ENCODE measurements around the gene ADAMTS6. TPM values are rescaled to one million over a fixed set of nuclear protein-coding genes. Genes with fewer than 3 reads are reported as not detected.

ADAMTS6 gene
- total RNA-seq, 2 experiments from 2014 or later, result 1.1 to 1.9 TPM

DNA sequence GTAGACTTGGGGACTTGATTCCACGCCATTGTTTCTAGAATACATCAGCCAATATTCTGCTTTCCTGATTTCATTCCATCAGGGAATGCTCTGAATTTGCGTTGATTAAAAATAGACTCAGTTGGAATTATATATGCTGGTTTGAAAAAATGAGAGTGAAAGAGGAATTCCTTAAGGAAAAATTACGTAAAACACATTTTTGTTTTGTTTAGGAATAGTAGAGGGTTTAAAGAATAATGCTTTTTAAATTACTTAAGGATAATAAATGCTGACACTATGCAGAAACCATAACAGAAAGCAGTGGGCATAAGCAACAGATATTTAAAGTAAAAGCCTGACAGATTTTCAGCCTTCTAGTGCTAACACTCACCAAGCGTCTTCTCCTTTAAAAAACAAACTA is 235.0 kb downstream of the ADAMTS6 start:
- Mint-ChIP-seq H3K27ac (no peak overlapping the region), H3K9me3 (no peaks in the 10 kb centered on the region), H3K4me1 (ENCODE audit: low read depth) (no peaks in the 10 kb centered on the region), H3K36me3 (ENCODE audit: low read depth) (no peaks in the 10 kb centered on the region), H3K27me3 (no peaks in the 10 kb centered on the region), H3K4me3 (no peak overlapping the region)
- ChIA-PET CTCF (no interaction called here), POLR2A (no interaction called here)
- DNase-seq, result no peak
- intact Hi-C loops (cut with micrococcal nuclease), result no loop called here
- TF ChIP-seq, protein P1, sequence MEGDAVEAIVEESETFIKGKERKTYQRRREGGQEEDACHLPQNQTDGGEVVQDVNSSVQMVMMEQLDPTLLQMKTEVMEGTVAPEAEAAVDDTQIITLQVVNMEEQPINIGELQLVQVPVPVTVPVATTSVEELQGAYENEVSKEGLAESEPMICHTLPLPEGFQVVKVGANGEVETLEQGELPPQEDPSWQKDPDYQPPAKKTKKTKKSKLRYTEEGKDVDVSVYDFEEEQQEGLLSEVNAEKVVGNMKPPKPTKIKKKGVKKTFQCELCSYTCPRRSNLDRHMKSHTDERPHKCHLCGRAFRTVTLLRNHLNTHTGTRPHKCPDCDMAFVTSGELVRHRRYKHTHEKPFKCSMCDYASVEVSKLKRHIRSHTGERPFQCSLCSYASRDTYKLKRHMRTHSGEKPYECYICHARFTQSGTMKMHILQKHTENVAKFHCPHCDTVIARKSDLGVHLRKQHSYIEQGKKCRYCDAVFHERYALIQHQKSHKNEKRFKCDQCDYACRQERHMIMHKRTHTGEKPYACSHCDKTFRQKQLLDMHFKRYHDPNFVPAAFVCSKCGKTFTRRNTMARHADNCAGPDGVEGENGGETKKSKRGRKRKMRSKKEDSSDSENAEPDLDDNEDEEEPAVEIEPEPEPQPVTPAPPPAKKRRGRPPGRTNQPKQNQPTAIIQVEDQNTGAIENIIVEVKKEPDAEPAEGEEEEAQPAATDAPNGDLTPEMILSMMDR (IDR thresholded peaks at IDR 0.05), result no peak
- no peak for ATAC-seq

DNA sequence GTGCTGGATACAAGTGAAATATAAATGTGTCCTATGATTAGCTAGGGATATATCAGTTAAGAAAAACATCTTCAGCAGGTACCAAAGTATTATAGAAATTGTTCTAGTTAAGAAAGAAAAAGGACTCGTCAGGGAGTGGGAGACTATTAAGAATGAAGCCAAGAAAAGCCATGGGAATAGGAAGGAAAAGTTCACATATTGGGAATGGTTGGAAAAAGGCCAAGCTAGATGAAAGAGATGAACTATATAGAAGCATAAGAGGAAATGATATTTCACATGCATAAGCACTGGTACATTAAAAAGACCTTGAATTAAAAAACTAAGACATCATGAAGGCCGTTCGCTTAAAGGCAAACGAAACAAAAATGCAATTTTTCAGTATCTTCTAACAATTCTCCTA is 237.7 kb downstream of the ADAMTS6 start:
- intact Hi-C loops (cut with micrococcal nuclease), result no loop called here
- ATAC-seq, result no peak
- H3K27ac Mint-ChIP-seq, result no peak overlapping the region
- no peaks in the 10 kb centered on the region for H3K9me3 Mint-ChIP-seq
- no peaks in the 10 kb centered on the region for H3K4me1 Mint-ChIP-seq (ENCODE audit: low read depth)
- TF ChIP-seq, protein P1 (IDR thresholded peaks at IDR 0.05), result no peak
- no peak overlapping the region for H3K4me3 Mint-ChIP-seq
- H3K36me3 Mint-ChIP-seq (ENCODE audit: low read depth), result no peaks in the 10 kb centered on the region
- POLR2A ChIA-PET, result no interaction called here
- no peak for DNase-seq
- H3K27me3 Mint-ChIP-seq, result no peaks in the 10 kb centered on the region
- CTCF ChIA-PET, result no interaction called here

DNA sequence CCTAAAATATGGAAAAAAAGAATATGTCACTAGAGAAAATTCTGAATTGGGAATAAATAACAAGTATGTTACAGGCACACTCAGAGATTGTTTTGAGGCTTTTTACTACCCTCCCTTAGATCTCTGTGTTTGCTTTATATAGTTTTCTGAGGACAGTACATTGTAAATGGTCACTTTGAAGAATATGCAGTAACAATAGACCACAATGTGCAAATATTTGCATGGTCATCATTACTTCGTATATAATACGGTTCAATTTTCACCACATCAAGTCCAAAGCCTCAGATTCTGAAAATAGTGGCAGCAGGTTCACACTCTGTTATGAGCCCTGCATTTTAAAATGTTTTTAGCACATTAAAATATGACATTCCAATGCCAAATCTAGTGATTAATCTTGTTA is 238.6 kb downstream of the ADAMTS6 start:
- no peak overlapping the region for H3K27ac Mint-ChIP-seq
- H3K27me3 Mint-ChIP-seq, result no peaks in the 10 kb centered on the region
- ChIA-PET POLR2A (no interaction called here), CTCF (no interaction called here)
- ATAC-seq (no peak), DNase-seq (no peak)
- TF ChIP-seq, protein P1 (IDR thresholded peaks at IDR 0.05), result no peak
- no peak overlapping the region for H3K4me3 Mint-ChIP-seq
- no peaks in the 10 kb centered on the region for H3K4me1 Mint-ChIP-seq (ENCODE audit: low read depth)
- H3K9me3 Mint-ChIP-seq, result no peaks in the 10 kb centered on the region
- H3K36me3 Mint-ChIP-seq (ENCODE audit: low read depth), result no peaks in the 10 kb centered on the region
- intact Hi-C loops (cut with micrococcal nuclease), result no loop called here

DNA sequence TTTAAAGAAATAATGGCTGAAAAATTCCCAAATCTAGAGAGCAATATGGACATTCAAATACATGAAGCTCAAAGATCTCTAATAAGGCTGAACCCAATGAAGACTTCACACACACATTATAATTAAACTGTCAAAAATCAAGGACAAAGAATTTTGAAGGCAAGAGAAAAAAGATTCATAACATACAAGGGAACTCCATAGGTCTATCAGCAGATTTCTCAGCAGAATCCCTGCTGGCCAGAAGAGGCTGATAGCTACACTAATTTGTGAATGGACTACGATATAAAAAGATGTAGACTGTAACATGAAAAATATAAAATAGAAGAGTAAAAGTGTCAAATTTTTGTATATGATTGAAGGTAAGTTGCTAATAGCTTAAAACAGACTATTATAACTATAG is 251.9 kb downstream of the ADAMTS6 start:
- ChIA-PET CTCF (no interaction called here), POLR2A (no interaction called here)
- DNase-seq (no peak), ATAC-seq (no peak)
- Mint-ChIP-seq H3K27ac (no peak overlapping the region), H3K9me3 (peaks cover 22% of the 10 kb centered on the region), H3K36me3 (ENCODE audit: low read depth) (peaks cover 14% of the 10 kb centered on the region), H3K4me1 (ENCODE audit: low read depth) (no peaks in the 10 kb centered on the region), H3K4me3 (no peak overlapping the region), H3K27me3 (no peaks in the 10 kb centered on the region)
- intact Hi-C loops (cut with micrococcal nuclease), result no loop called here
- TF ChIP-seq, protein P1 (IDR thresholded peaks at IDR 0.05), result no peak

DNA sequence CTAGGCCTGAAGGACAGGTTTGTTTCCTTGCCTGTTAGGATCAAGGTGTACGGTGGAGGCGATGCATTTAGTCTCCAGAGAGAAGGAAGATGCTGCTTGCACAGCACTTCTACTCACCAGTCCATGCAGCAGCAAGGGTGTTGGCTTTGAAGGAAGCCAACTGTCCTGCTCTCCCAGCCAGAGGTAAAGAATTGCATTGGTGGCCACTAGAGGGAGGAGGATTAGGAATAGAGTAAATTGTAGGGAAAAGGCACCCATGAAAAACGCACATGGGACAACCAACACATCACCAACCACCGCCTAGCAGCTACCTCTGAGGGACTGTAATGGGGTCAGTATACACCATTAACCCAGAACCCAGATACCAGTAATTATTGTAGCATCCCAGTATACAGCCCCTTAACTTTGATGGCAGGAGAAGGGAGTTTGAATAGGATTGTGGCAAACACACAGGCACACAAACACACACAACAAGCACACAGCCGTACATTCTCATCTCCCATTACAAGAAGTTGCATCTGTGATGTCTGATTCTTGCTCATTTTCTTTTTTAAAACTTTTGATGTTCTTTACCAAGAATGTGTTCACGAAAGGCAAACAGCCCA is 267.7 kb downstream of the ADAMTS6 start:
- no peaks in the 10 kb centered on the region for H3K27me3 Mint-ChIP-seq
- DNase-seq (no peak), ATAC-seq (no peak)
- H3K9me3 Mint-ChIP-seq, result no peaks in the 10 kb centered on the region
- POLR2A ChIA-PET, result no interaction called here
- H3K36me3 Mint-ChIP-seq (ENCODE audit: low read depth), result no peaks in the 10 kb centered on the region
- no peaks in the 10 kb centered on the region for H3K4me1 Mint-ChIP-seq (ENCODE audit: low read depth)
- CTCF ChIA-PET, result no interaction called here
- H3K27ac Mint-ChIP-seq, result no peak overlapping the region
- TF ChIP-seq, protein P1 (IDR thresholded peaks at IDR 0.05), result no peak
- no peak overlapping the region for H3K4me3 Mint-ChIP-seq
- intact Hi-C loops (cut with micrococcal nuclease), result no loop called here
